Trophoblast cell (in vitro differentiated cells and primary cell): ENCODE data around the gene ZBED1.
"Not testable (repeated sequence)": the region's sequence is repeated elsewhere in the genome, so short reads cannot be mapped to it uniquely, and the experiment has no call there.

Experiments
- DNase-seq, 2 donors: peaks; one replicate each; pipeline ENCODE4 v3.0.0-alpha.2; 2016
- H2AFZ ChIP-seq: 2 replicates; pipeline ENCODE4 v1.6.1; 2013; ENCODE audit warnings: low read length, moderate library complexity, mild to moderate bottlenecking; ENCODE audit not compliant: insufficient read depth, poor library complexity
- H2AK5ac ChIP-seq: 2 replicates; pipeline ENCODE4 v1.6.1; 2013; ENCODE audit warnings: mild to moderate bottlenecking, low read length
- H2BK120ac ChIP-seq: 2 replicates; pipeline ENCODE4 v1.6.1; 2013; ENCODE audit warnings: low read length, mild to moderate bottlenecking, moderate library complexity; ENCODE audit not compliant: insufficient read depth, poor library complexity
- H2BK12ac ChIP-seq: 2 replicates; pipeline ENCODE4 v1.6.1; 2013; ENCODE audit warnings: mild to moderate bottlenecking, low read length, moderate library complexity
- H2BK5ac ChIP-seq: 2 replicates; pipeline ENCODE4 v1.6.1; 2013; ENCODE audit warnings: low read length, low read depth, moderate library complexity, mild to moderate bottlenecking; ENCODE audit not compliant: poor library complexity
- H3K14ac ChIP-seq: 2 replicates; pipeline ENCODE4 v1.6.1; 2013; ENCODE audit warnings: mild to moderate bottlenecking, low read length
- H3K18ac ChIP-seq: 2 replicates; pipeline ENCODE4 v1.6.1; 2013; ENCODE audit warnings: mild to moderate bottlenecking, low read length
- H3K23ac ChIP-seq: 2 replicates; pipeline ENCODE4 v1.6.1; 2013; ENCODE audit warnings: low read length
- H3K27ac ChIP-seq: 2 replicates; pipeline ENCODE4 v1.5.1; 2013; ENCODE audit warnings: low read depth, mild to moderate bottlenecking, inconsistent platforms, low read length, moderate library complexity
- H3K27me3 ChIP-seq: 2 replicates; pipeline ENCODE4 v1.6.1; 2013; ENCODE audit warnings: inconsistent platforms, mild to moderate bottlenecking, low read length, moderate library complexity; ENCODE audit not compliant: insufficient read depth
- H3K36me3 ChIP-seq, 2 experiments: 1 replicate in 1 of 2; 2 replicates in 1 of 2; pipeline ENCODE4 v1.6.1; 2013; ENCODE audit warnings: low read length in 2 of 2, mild to moderate bottlenecking in 2 of 2, moderate library complexity in 1 of 2; ENCODE audit not compliant: insufficient read depth in 2 of 2, control insufficient read depth in 1 of 2
- H3K4ac ChIP-seq: 2 replicates; pipeline ENCODE4 v1.6.1; 2013; ENCODE audit warnings: low read depth, mild to moderate bottlenecking, low read length, moderate library complexity
- H3K4me1 ChIP-seq, 2 experiments: 1 replicate in 1 of 2; 2 replicates in 1 of 2; pipeline ENCODE4 v1.6.1; 2013; ENCODE audit warnings: low read length in 2 of 2, mild to moderate bottlenecking in 2 of 2, moderate library complexity in 1 of 2; ENCODE audit not compliant: insufficient read depth in 2 of 2, control insufficient read depth in 1 of 2
- H3K4me2 ChIP-seq: 2 replicates; pipeline ENCODE4 v1.6.1; 2013; ENCODE audit warnings: inconsistent platforms, mild to moderate bottlenecking, low read length, moderate library complexity
- H3K4me3 ChIP-seq: 2 replicates; pipeline ENCODE4 v1.5.1; 2013; ENCODE audit warnings: mild to moderate bottlenecking, low read depth, low read length, inconsistent platforms
- H3K79me1 ChIP-seq: one replicate; pipeline ENCODE4 v1.6.1; 2013; ENCODE audit warnings: low read length
- H3K79me2 ChIP-seq: 2 replicates; pipeline ENCODE4 v1.6.1; 2013; ENCODE audit warnings: low read length, mild to moderate bottlenecking; ENCODE audit not compliant: control insufficient read depth, insufficient read depth, poor library complexity
- H3K9ac ChIP-seq: 2 replicates; pipeline ENCODE4 v1.6.1; 2013; ENCODE audit warnings: mild to moderate bottlenecking, low read length
- H3K9me3 ChIP-seq: 2 replicates; pipeline ENCODE4 v1.6.1; 2013; ENCODE audit warnings: low read depth, mild to moderate bottlenecking, control low read depth, inconsistent platforms, low read length; ENCODE audit not compliant: insufficient read depth
- H4K12ac ChIP-seq: 2 replicates; pipeline ENCODE4 v1.6.1; 2013; ENCODE audit warnings: low read depth, mild to moderate bottlenecking, low read length, moderate library complexity
- H4K8ac ChIP-seq: 2 replicates; pipeline ENCODE4 v1.6.1; 2013; ENCODE audit warnings: low read depth, mild to moderate bottlenecking, low read length, moderate library complexity
- H4K91ac ChIP-seq: one replicate; pipeline ENCODE4 v1.6.1; 2013; ENCODE audit warnings: low read depth, mild to moderate bottlenecking, low read length, moderate library complexity
- WGBS: extraction: QIAGEN DNeasy Blood & Tissue Kit; methylation state at CpG from one replicate; pipeline ENCODE4 v1.1.7; 2013; ENCODE audit warnings: missing lambda C conversion rate; ENCODE audit not compliant: insufficient read length, insufficient coverage; ENCODE audit errors: extremely low coverage; 5-methylcytosine and 5-hydroxymethylcytosine counted together

ZBED1 gene

DNA sequence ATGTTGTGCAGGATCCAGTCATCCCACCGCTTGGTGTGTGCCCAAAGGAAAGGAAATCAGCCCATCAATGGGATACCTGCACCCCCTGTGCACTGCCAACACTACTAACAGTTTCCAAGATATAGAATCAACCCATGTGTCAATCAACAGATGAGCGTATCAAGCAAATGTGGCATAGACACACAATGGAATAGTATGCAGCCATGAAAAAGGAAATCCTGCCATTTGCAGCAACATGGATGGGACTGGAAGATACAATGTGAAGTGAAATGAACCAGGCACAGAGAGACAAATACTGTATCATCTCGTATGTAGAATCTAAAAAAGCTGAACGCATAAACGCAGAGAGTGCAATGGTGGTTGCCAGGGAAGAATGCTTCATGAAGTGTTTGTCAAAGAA is 20.8 kb downstream of the ZBED1 start:
- not testable (repeated sequence) for H2AK5ac ChIP-seq, H3K4me3 ChIP-seq, H4K12ac ChIP-seq, H4K91ac ChIP-seq, H2BK12ac ChIP-seq, H3K18ac ChIP-seq, DNase-seq, H3K4me1 ChIP-seq, H3K9ac ChIP-seq, H3K4me2 ChIP-seq, H3K9me3 ChIP-seq, H3K23ac ChIP-seq, H2BK120ac ChIP-seq, H3K36me3 ChIP-seq, H3K27ac ChIP-seq, H2BK5ac ChIP-seq, H3K79me2 ChIP-seq, H3K27me3 ChIP-seq, H2AFZ ChIP-seq, H3K14ac ChIP-seq, H3K4ac ChIP-seq, H3K79me1 ChIP-seq, H4K8ac ChIP-seq
- WGBS = no CpG with 5 or more reads among the region's 5 CpGs

DNA sequence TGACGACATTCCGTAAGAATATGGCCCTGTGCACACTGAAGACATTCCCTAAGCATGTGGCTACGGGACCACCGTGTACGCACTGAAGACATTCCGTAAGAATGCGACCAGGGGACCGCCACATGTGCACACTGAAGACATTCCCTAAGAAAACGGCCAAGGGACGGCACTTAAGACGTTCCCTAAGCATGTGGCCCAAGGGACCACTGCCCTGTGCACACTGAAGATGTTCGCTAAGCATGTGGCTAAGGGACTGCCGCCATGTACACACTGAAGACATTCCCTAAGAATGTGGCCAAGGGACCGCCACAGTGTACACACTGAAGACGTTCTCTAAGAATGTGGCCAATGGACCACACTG is 21.4 kb downstream of the ZBED1 start:
- Histone ChIP-seq H2AK5ac (no peak overlapping the region), H4K12ac (no peak overlapping the region), H3K4me3 (no peak overlapping the region), H3K27ac (no peak overlapping the region), H3K36me3 (no peaks in the 10 kb centered on the region), H3K79me1 (no peaks in the 10 kb centered on the region), H3K18ac (no peak overlapping the region), H3K79me2 (no peaks in the 10 kb centered on the region), H3K4me1 (peaks cover 3 to 7% of the 10 kb centered on the region in 2 experiments), H3K9me3 (peaks cover 4% of the 10 kb centered on the region), H4K8ac (no peak overlapping the region), H3K27me3 (no peaks in the 10 kb centered on the region), H3K14ac (no peak overlapping the region), H2AFZ (no peak overlapping the region), H4K91ac (no peak overlapping the region), H2BK120ac (no peak overlapping the region), H2BK5ac (no peak overlapping the region), H3K4me2 (no peak overlapping the region), H3K4ac (no peak overlapping the region), H2BK12ac (no peak overlapping the region), H3K23ac (no peak overlapping the region), H3K9ac (no peak overlapping the region)
- no CpG with 5 or more reads among the region's 15 CpGs for WGBS
- no peak for DNase-seq

DNA sequence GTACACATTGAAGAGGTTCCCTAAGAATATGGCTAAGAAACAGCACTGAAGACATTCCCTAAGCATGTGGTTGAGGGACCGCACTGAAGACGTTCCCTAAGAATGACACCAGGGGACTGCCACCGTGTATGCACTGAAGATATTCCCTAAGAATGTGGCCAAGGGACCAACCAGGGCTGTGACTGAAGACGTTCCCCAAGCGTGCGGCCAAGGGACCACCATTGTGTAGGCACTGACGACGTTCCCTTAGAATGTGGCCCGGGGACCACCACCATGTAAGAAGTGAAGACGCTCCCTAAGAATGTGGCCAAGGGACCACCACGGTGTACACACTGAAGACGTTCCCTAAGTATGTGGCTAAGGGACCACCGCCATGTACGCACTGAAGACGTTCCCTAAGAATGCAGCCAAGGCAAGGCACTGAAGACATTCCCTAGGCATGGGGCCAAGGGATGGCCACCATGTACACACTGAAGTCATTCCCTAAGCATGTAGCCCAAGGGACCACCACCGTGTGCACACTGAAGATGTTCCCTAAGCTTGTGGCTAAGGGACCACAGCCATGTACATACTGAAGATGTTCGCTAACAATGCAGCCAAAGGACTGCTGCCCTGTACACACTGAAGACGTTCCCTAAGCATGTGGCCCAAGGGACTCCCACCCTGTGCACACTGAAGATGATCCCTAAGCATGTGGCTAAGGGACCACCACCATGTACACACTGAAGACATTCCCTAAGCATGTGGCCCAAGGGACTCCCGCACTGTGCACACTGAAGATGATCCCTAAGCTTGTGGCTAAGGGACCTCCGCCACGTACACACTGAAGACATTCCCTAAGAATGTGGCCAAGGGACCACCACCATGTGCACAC is 22.0 kb downstream of the ZBED1 start:
- Histone ChIP-seq H4K8ac (no peak overlapping the region), H3K36me3 (no peaks in the 10 kb centered on the region), H4K12ac (no peak overlapping the region), H3K27ac (no peak overlapping the region), H3K79me1 (no peaks in the 10 kb centered on the region), H3K4ac (no peak overlapping the region), H3K14ac (no peak overlapping the region), H4K91ac (no peak overlapping the region), H3K23ac (no peak overlapping the region), H2BK5ac (no peak overlapping the region), H3K18ac (no peak overlapping the region), H2AK5ac (no peak overlapping the region), H2BK120ac (no peak overlapping the region), H2BK12ac (no peak overlapping the region), H3K9ac (no peak overlapping the region), H2AFZ (no peak overlapping the region), H3K4me2 (no peak overlapping the region), H3K4me1 (peaks cover 3 to 10% of the 10 kb centered on the region in 2 experiments), H3K27me3 (no peaks in the 10 kb centered on the region), H3K9me3 (peaks cover 6% of the 10 kb centered on the region), H3K4me3 (peak overlapping the region; percentile 47), H3K79me2 (no peaks in the 10 kb centered on the region)
- WGBS = no CpG with 5 or more reads among the region's 21 CpGs
- DNase-seq = no peak

DNA sequence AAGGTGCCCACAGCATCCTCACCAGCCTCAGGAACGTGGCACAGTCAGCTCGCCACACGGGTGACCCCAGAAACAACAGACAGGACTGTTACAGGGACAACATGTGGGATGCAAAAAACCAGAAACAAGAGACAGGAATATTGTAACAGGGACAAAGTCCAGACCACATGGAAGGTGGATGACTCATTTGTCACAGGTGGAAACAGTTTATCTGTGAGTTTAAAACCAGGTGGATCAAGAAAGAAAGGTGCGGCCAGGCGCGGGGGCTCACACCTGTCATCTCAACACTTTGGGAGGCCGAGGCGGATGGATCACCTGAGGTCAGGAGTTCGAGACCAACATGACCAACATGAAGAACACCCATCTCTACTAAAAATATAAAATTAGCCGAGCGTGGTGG is 23.5 kb downstream of the ZBED1 start:
- H3K23ac ChIP-seq, H2BK120ac ChIP-seq, H3K4me3 ChIP-seq, H3K27me3 ChIP-seq, H2AFZ ChIP-seq, H3K36me3 ChIP-seq, H3K27ac ChIP-seq, H3K14ac ChIP-seq, H3K79me1 ChIP-seq, H3K4ac ChIP-seq, H4K8ac ChIP-seq, H2BK5ac ChIP-seq, H2AK5ac ChIP-seq, H3K9me3 ChIP-seq, H2BK12ac ChIP-seq, H3K9ac ChIP-seq, H4K91ac ChIP-seq, H3K4me2 ChIP-seq, H3K18ac ChIP-seq, H4K12ac ChIP-seq, H3K79me2 ChIP-seq, DNase-seq: not testable (repeated sequence)
- no CpG with 5 or more reads among the region's 11 CpGs for WGBS
- peaks cover 3 to 10% of the 10 kb centered on the region in 2 experiments for H3K4me1 ChIP-seq
